Upper lobe of left lung (tissue), 6 donors: ENCODE data around the gene IL1RAPL1. TPM values are rescaled to one million over a fixed set of nuclear protein-coding genes. Genes with fewer than 3 reads are reported as not detected.

Experiments
- ATAC-seq, 2 donors: fragments of 200-7000 bp; cut with Tn5 transposase; one replicate each; pipeline ENCODE4 v1.9.1; 2022; ENCODE audit warnings: mild to moderate bottlenecking in 2 of 2, moderate library complexity in 2 of 2; ENCODE audit not compliant: low FRiP score in 2 of 2
- DNase-seq, 2 donors: peaks; one replicate each; pipeline ENCODE4 v3.0.0-alpha.2; 2019 to 2020
- H3K27ac ChIP-seq, 4 donors: fragments of 200-600 bp; sonication (generic); one replicate each; pipeline ENCODE4 v1.5.1; 2016 to 2019
- H3K27me3 ChIP-seq, 4 donors: fragments of 200-600 bp; sonication (generic); one replicate each; pipeline ENCODE4 v1.5.1; 2017 to 2019
- H3K36me3 ChIP-seq, 4 donors: fragments of 200-600 bp; sonication (generic); one replicate each; pipeline ENCODE4 v1.5.1; 2016 to 2019
- H3K4me1 ChIP-seq, 4 donors: fragments of 200-600 bp; sonication (generic); one replicate each; pipeline ENCODE4 v1.5.1; 2018 to 2019
- H3K4me3 ChIP-seq, 4 donors: fragments of 200-600 bp; sonication (generic); one replicate each; pipeline ENCODE4 v1.5.1; 2017 to 2019; ENCODE audit warnings: mild to moderate bottlenecking in 2 of 4, moderate library complexity in 1 of 4
- H3K9me3 ChIP-seq, 4 donors: fragments of 200-600 bp; sonication (generic); one replicate each; pipeline ENCODE4 v1.5.1; 2018 to 2019
- EP300 ChIP-seq, 4 donors: sonication (generic); formaldehyde crosslinking; IDR thresholded peaks; one replicate each; pipeline ENCODE4 v1.5.1; 2017; ENCODE audit warnings: antibody characterized with exemption in 4 of 4, control low read depth in 2 of 4
- POLR2A ChIP-seq, 4 donors: fragments of 450-650 bp; IDR thresholded peaks; one replicate each; pipeline ENCODE4 v1.5.1; 2016 to 2017; ENCODE audit warnings: antibody characterized with exemption in 4 of 4, mild to moderate bottlenecking in 2 of 4
- POLR2AphosphoS5 ChIP-seq, 2 donors: sonication (generic); formaldehyde crosslinking; IDR thresholded peaks; one replicate each; pipeline ENCODE4 v1.5.1; 2017; ENCODE audit warnings: antibody characterized with exemption in 2 of 2
- WGBS, 2 donors: methylation state at CpG; one replicate each; pipeline ENCODE4 v1.1.5; 2017 to 2018; 5-methylcytosine and 5-hydroxymethylcytosine counted together
- total RNA-seq, 6 donors: library from RNA; depleted of rRNA in 4 of 6; stranded (reverse); fragments of >200 nt in 4 of 6; gene quantifications; one replicate each; pipeline versions ENCODE4 v1.1.0 to v1.2.1, GENCODE V29; 2016 to 2021
- TF ChIP-seq, protein P1 (sequence below), 6 experiments: fragments of 450-650 bp in 4 of 6; fragments of 200-600 bp in 2 of 6; sonication (generic) in 2 of 6; IDR thresholded peaks; one replicate each; pipeline ENCODE4 v1.5.1; 2016 to 2019; ENCODE audit warnings: antibody characterized with exemption in 6 of 6
- donor health status: DM: no; HTN: no; CAD: no; lungs with moderate emphysema.
- donor health status: DM: no; HTN: yes; CAD: no; lungs with severe emphysema.

The IL1RAPL1 gene
- total RNA-seq, 6 donors from 2014 or later: 0.09 to 0.46 (median 0.33) TPM; not detected in 3

GRCh38 chrX:29926056-29926455 is 1338.8 kb downstream of the IL1RAPL1 start:
- H3K36me3 ChIP-seq: no peaks in the 10 kb centered on the region
- TF ChIP-seq, protein P1, sequence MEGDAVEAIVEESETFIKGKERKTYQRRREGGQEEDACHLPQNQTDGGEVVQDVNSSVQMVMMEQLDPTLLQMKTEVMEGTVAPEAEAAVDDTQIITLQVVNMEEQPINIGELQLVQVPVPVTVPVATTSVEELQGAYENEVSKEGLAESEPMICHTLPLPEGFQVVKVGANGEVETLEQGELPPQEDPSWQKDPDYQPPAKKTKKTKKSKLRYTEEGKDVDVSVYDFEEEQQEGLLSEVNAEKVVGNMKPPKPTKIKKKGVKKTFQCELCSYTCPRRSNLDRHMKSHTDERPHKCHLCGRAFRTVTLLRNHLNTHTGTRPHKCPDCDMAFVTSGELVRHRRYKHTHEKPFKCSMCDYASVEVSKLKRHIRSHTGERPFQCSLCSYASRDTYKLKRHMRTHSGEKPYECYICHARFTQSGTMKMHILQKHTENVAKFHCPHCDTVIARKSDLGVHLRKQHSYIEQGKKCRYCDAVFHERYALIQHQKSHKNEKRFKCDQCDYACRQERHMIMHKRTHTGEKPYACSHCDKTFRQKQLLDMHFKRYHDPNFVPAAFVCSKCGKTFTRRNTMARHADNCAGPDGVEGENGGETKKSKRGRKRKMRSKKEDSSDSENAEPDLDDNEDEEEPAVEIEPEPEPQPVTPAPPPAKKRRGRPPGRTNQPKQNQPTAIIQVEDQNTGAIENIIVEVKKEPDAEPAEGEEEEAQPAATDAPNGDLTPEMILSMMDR (IDR thresholded peaks at IDR 0.05): no peak
- TF ChIP-seq EP300 (IDR thresholded peaks at IDR 0.05) (no peak), POLR2AphosphoS5 (IDR thresholded peaks at IDR 0.05) (no peak), POLR2A (IDR thresholded peaks at IDR 0.05) (no peak)
- no peaks in the 10 kb centered on the region for H3K27me3 ChIP-seq
- ATAC-seq (no peak), DNase-seq (no peak)
- no peak overlapping the region for H3K27ac ChIP-seq
- no peak overlapping the region for H3K4me3 ChIP-seq
- 66 to 79% methylated on average over 1 of the region's 1 CpG for WGBS, 2 donors
- no peaks in the 10 kb centered on the region for H3K9me3 ChIP-seq
- no peaks in the 10 kb centered on the region for H3K4me1 ChIP-seq

- no peak overlapping the region for H3K4me3 ChIP-seq
- H3K9me3 ChIP-seq: no peaks in the 10 kb centered on the region
- 55% methylated on average over 2 of the region's 2 CpGs; no CpG with 5 or more reads in 1 of the 2 donors for WGBS, 2 donors
- DNase-seq (no peak), ATAC-seq (no peak)
- H3K27me3 ChIP-seq: no peaks in the 10 kb centered on the region
- H3K27ac ChIP-seq: no peak overlapping the region
- no peaks in the 10 kb centered on the region for H3K4me1 ChIP-seq
- no peak for TF ChIP-seq POLR2A (IDR thresholded peaks at IDR 0.05)
- no peak for TF ChIP-seq POLR2AphosphoS5 (IDR thresholded peaks at IDR 0.05)
- TF ChIP-seq, protein P1 (IDR thresholded peaks at IDR 0.05): no peak
- TF ChIP-seq EP300 (IDR thresholded peaks at IDR 0.05): no peak
- H3K36me3 ChIP-seq: no peaks in the 10 kb centered on the region
These were observed 1339.4 kb downstream of the IL1RAPL1 start for GRCh38 chrX:29926659-29927058.

GRCh38 chrX:29935455-29935854 is 1348.2 kb downstream of the IL1RAPL1 start:
- no peaks in the 10 kb centered on the region for H3K36me3 ChIP-seq
- no peak for DNase-seq
- no peaks in the 10 kb centered on the region for H3K27me3 ChIP-seq
- no peaks in the 10 kb centered on the region for H3K9me3 ChIP-seq
- TF ChIP-seq EP300 (IDR thresholded peaks at IDR 0.05): no peak
- WGBS, 2 donors: 40 to 67% methylated on average over 1 of the region's 1 CpG
- H3K4me3 ChIP-seq: no peak overlapping the region
- ATAC-seq: no peak
- H3K4me1 ChIP-seq: no peaks in the 10 kb centered on the region
- no peak overlapping the region for H3K27ac ChIP-seq

GRCh38 chrX:29940750-29941149 is 1353.5 kb downstream of the IL1RAPL1 start:
- DNase-seq: no peak
- ATAC-seq: no peak
- Histone ChIP-seq H3K4me3 (no peak overlapping the region), H3K4me1 (no peaks in the 10 kb centered on the region), H3K27ac (no peak overlapping the region), H3K27me3 (no peaks in the 10 kb centered on the region), H3K9me3 (no peaks in the 10 kb centered on the region), H3K36me3 (no peaks in the 10 kb centered on the region)
- TF ChIP-seq, protein P1 (IDR thresholded peaks at IDR 0.05): no peak
- TF ChIP-seq EP300 (IDR thresholded peaks at IDR 0.05) (no peak), POLR2AphosphoS5 (IDR thresholded peaks at IDR 0.05) (no peak), POLR2A (IDR thresholded peaks at IDR 0.05) (no peak)
- WGBS, 2 donors: 67 to 79% methylated on average over 2 of the region's 2 CpGs

DNA sequence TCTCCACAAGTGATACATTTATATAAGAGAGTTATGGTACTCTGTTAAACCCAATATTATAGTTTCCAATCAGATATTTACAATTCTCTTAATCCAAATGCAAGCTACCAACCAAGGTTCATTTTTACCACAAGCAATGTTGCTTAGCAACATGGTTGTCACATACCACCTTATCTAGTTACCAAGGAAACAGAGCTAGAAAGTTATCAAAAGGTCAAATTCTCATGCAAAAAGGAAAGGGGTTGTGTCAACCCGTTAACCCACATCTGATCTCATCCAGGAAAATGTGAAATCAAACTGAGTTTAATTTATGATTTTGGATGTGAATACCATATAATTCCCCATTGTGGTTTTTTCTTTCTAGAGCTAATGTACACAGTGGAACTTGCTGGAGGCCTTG is 1354.0 kb downstream of the IL1RAPL1 start:
- Histone ChIP-seq H3K27me3 (no peaks in the 10 kb centered on the region), H3K9me3 (no peaks in the 10 kb centered on the region), H3K4me3 (no peak overlapping the region), H3K27ac (no peak overlapping the region), H3K36me3 (no peaks in the 10 kb centered on the region), H3K4me1 (no peaks in the 10 kb centered on the region)
- TF ChIP-seq EP300 (IDR thresholded peaks at IDR 0.05) (no peak), POLR2AphosphoS5 (IDR thresholded peaks at IDR 0.05) (no peak), POLR2A (IDR thresholded peaks at IDR 0.05) (no peak)
- TF ChIP-seq, protein P1 (IDR thresholded peaks at IDR 0.05): no peak
- 7 to 10% methylated on average over 1 of the region's 1 CpG for WGBS, 2 donors
- ATAC-seq (no peak), DNase-seq (no peak)
